Stimulated activated CD8-positive, alpha-beta memory T cell treated with anti-CD3 and anti-CD28 coated beads, Interleukin-15, amount 100 ng/mL, for 1 hour (primary cell): ENCODE data around the gene PPM1A.

Experiments used
- DNase-seq: peaks from one replicate; pipeline ENCODE4 v3.0.0-alpha.2; 2020; ENCODE audit warnings: low read depth

Gene PPM1A

DNA sequence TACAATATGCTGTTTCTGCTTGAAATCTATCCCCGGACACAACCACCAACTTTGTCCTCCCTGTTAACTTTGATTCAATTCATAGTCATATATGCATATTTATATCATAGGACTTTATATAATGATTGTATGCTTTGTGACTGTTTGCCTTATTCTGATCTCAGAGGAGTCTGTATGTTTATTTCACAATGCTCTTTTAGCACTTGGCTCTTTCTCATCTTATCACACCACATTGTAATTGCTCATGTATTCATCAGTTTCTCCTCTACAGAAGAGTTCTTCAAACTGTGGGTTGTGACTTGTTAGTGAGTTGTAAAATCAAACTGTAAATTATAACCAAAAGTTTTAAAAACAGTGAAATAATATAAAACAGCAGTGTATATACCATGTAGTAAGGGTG lies 21.7 kb upstream of the PPM1A start:
- no peak for DNase-seq

DNA sequence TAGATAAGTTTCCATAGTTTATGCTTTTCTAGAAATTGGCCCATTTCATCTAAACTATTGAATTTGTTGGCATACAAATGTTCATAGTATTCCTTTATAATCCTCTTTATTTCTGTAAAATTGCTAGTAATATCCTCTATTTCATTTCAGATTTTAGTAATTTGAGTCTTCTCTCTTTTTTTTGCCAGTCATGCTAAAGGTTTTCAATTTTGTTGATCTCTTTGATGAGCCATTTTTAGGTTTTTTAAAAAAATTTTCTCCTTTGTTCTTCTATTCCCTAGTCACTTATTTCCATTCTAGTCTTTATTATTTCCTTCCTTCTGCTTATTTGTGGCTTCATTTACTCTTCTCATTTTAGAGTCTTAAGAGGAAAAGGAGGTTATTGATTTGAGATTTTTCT lies 19.4 kb upstream of the PPM1A start:
- no peak for DNase-seq

DNA sequence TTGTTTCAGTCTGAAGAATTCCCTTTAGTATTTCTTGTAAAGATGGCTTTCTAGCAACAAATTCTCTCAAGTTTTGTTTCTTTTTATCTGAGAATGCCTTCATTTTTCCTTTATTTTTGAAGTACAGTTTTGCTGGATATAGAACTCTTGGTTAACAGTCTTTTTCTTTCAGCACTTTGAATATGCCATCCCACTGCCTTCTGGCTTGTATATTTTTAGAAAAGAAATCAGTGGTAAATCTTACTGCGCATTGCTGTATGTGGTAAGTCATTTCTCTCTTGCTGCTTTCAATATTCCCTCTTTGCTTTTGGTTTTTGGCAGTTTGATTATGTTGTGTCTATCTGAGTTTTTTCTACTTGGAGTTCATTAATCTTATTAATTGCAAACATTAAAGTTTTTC lies 16.8 kb upstream of the PPM1A start:
- no peak for DNase-seq

DNA sequence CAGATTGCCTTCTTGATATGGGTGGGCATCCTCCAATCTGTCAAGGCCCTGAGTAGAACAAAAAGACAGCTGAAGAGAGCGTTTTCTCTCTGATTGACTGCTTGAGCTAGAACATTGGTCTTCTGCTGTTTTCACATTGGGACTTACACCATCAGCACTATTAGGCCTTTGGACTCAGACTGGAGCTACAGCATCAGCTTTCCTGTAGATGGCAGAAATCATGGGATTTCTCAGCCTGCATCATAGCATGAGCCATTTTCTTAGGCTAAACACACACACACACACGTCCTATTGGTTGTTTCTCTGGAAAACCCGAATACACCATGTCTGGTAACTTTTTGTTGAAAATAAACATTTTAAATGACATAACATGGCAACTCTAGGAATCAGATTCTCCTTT lies 15.8 kb upstream of the PPM1A start:
- DNase-seq = no peak

DNA sequence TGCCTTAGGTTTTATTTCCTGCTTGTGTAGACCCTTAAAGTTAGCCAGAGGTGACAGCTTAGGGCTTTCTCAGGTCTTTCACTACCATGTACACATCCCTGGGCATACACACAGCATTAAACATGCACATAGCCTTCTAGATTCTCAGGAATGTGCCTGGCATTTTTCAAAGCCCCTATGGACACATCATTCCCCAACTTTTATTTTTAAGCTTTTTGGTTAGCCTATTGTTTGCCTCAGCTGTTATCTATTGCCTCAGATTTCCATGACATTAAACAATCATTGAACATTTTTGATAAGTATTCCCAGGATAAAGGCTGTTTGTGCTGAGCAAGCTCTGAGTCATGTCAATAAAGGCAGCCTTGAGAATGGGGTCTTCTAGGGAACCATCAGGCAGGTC lies 15.1 kb upstream of the PPM1A start:
- DNase-seq = no peak

DNA sequence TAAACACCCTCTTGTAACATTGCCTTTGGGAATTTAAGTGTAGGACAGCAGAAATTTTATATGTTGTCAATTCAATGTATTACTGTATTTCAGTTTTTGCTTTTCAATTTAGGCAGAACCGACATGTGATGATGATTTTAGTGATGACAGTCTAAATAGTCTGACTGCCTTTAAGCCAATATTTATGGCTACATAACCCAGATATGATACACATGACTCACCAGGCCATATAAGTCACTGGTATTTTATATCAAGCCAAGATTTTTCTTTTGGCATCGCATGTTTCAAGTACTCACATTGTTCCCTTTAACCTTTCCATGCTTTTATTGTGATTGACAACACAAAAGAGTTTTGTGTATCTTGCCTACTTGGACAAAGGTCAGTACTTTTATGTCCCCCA lies 13.6 kb upstream of the PPM1A start:
- DNase-seq = no peak

DNA sequence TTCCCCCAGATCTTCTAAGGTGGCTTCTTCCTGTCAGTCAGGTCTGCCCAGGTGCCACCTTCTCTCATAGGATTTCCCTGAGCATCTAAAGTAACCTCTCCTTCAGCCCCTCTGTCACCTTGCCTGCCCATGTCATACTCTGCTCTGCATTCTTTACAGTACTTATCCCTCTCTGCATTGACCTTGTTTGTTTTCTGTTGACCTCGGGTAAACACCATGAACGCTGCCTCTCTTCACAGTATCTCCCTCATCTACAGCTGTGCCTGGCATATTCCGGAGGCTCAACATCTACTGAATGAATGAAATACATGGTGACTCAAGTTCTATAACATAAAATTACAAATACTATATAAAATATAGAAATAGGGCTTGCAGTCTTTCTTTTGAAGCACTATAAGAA lies 10.1 kb upstream of the PPM1A start:
- DNase-seq = no peak

DNA sequence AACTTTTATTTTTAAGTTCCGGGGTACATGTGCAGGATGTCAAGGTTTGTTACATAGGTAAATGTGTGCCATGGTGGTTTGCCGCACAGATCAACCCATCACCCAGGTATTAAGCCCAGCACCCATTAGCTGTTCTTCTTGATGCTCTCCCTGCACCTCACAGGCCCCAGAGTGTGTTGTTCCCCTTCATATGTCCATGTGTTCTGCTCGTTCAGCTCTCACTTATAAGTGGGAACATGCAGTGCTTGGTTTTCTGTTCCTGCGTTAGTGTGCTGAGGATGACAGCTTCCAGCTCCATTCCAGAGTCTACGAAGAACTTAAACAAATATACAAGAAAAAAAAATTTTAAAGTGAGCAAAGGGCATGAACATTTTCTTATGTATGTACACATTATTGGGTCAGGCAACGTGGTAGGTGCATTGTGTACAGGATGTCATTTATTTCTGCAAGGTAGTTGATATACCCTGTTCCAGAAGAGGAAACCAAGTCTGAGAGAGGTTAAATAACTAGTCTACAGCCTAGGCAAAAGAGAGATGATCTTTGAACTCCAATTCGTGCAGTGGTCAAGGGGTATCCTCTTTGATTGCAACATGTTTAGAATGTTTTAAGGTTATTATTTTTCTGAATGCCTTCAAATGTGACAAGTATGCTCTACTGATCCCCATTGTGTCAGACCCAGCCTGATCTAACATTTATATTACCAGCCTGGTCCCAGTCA lies 8.7 kb upstream of the PPM1A start:
- DNase-seq = no peak

DNA sequence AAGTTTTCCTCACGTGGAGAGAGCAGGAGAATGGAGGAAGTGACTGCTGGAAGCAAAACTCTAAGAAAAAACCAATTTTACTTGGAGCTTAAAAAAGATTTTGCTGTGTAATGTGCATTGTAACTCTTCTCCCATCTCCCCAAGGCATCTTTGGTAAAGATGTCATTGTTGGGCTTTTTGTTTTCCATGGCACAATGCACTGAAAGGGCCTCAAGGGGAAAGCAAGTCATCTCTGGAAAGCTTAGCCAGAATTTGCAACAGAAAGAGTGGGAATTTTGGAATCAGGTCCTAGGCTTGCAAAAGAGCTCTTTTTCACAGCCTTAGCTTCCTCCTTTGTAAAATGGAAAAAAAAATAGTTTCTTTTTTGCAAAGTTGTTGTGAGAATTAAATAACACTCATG lies 7.9 kb upstream of the PPM1A start:
- no peak for DNase-seq

DNA sequence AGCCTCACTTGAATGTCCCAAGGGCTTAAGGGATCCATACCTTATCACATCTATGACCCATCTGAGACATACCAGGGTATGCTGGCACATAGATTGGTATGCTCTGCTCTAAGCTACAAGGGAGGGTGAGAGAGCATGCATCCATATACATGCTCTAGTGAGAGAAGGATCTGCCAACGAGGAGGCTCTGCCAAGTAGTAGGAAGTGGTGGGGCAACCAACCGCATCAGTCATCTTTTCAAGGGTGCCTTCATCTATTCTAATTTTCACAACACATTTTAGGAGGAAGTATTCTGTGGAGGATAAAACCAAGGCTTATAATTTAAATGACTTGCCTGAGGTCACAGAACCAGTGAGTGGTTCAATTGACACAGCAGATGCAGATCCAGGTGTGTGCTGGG lies 6.6 kb upstream of the PPM1A start:
- no peak for DNase-seq

DNA sequence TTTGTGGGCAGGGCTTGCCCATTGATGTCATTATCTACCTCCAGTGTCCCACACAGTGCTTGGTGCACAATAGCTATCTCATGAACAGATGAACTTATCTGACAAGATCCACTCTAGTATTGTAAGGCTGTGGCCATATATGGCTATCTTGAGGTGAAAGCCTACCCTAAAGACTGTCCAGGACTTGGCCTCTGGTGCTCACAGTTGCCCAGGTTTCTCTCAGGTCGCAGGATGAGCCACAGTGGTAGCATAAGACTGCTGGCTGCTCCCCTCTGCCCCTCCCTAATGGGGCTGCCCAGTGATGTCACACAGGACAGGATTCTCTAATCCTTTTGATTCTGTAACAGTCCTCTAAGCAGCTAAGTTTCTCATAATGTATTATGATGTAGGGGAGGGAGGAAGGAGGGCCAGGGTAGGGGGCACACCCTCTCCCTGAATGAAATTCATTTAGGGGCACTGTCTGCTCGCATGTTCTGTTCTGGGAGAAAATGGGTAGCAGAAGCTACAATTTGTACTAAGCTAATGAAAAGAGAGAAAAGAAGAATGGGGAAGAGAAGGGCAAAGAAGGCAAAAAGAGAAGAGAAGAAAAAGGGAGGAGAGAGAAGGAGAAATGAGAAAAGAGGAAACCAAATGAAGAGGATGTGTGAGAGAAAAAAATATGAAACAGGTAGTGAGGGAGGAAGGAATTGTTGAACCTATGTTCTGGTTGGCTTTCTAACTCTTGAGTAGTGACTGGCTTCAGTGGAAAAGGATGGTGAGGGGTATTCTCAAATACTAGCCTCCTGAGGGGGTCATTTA lies 3.4 kb upstream of the PPM1A start:
- no peak for DNase-seq

DNA sequence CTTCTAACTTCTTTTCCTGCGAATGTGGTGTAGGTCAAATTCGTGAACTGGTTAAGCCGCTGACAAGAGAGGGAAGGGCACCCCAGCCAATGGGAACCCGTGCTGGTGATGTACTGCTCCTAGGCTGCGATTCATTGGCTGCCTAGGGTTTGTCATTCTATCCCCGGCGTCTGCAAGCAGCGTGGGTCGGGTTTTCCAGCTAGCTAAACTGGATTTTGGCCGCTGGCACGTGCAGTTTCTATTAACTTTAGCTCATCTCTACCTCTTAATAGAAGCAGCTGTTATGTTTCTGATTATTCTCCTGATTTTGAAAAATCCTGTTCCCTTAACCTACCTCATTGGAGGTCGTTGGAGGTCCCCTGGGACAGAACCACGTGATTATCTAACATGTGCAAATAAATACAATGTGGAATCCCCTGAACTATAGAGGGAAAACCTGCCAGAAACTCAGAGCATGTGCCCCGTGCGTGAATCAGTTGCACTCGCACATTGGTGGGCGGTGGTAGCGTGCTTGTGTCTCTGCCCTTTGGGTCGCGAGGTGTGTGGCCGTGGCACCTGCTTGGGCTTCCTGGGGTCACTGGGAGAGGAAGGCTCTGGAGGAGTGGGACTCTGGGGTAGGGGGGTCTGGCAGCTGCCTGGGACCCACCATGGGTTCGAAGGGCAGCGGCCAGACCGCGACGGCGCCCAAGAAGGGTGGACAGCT lies 876 bp upstream of the PPM1A start:
- peak; percentile 49 for DNase-seq

DNA sequence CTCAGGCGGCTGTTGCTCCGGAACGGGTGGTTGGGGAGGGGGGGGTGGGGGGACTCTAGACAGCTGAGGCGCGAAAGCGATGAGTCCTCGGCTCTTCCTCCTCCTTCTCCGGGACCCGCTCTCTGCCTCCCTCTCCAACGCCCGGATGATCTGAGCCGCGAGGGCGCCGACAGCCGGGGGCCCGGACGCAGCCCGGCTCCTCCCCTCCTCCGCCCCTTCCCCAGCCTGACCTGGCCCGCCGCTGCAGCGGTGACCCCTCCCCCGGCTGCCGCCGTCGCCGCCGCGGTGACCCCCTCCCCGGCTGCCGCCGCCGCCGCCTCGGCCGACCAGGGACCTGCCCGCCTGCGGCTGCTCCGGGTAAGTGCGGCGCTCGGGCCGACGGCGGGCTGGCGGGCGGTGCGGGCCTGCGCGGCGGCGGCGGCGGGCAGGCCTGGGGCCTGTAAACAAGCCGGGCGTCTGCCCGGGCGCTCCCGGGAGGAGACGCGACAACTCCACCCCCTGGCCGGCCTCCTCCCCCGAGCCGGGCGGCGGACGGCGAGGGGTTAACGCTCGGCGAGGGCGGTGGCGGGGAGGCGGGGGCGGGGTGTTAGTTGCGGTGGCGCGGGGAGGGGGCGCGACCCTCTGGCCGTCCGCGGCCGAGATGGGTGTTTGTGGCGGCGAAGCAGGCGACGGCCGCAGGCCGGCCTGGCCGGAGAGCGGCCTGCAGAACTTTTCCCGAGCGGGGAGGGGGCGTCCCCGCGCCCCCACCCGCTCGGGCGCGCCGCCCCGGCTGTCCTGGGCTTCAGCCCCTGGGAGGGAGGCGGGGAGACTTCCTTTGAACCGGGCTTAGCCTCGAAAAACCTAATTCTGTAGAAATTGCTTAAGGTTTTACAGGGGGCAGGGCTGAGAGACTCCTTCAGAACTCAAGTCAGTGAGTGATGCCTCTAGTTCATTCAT lies 568 bp downstream of the PPM1A start:
- peak; percentile 18 for DNase-seq

DNA sequence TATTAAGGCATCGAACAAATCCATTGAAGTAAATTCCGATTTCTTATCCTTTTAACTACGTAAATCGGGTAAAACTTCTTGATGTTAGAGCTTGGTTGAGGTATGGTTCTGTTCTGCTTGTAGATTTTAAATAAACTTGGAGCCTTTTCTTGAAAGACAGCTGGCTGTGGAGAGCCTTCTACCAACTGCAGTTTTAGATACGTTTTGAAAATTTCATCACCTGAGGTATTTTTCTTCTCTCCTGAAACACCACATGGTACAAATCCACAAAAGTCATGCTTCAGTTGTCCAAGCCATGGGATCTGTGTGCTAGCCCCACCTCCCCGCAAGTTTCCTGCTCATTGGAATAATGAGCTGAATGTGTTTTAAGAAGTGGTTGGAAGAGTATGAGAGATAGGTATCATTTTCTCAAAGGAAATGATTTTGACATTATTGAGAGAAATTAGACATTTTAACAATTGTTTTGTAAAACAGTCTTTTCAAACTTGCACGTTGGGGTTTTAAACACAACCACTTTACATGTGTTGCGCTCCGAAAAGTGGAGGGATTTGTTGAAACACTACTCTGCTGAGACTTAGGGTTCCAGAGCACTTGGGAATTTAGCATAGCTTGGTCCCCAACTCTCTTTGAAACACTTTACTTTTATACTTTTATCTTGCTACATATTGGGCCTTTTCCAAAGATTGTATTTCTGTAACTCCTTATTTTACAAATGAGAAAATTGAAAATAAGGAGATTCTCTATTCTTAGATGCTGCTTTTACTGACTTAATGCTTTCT lies 1.4 kb downstream of the PPM1A start:
- DNase-seq = no peak

DNA sequence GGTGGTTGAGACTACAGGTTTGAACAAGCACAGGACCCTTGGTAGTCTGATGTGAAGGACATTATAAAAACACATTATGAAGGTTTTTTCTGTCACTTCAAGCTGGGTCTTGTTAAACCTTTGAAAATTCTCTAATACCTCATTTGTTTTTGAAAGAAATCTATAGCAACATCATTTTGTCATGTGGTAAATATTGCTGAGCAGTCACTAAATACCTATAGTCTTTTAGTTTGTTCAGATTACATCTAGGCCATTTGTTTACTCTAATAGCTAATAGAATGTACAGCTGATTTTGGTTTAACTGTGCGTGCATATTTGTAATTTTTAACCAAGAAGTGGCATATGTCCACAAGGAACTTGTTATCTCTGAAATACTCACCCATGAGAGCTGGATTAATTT lies 2.9 kb downstream of the PPM1A start:
- no peak for DNase-seq

DNA sequence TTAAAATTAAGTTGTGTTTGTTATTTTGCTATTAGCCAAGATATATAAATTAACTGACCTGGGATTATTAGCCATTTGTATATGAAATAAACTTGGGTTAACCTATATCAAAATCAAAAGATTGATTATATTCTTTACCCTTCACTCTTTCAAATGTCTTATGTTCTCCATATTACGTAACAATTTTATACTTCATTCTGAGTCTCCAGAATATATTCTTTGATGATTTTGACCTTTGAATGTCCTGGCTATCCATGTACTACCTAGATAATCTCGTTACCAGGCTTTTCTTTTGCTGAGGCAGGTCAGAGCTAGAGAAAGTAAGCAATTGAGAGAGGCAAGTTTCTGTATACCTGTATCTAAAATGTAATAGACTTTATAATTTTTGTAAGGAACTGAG lies 3.6 kb downstream of the PPM1A start:
- DNase-seq = no peak

DNA sequence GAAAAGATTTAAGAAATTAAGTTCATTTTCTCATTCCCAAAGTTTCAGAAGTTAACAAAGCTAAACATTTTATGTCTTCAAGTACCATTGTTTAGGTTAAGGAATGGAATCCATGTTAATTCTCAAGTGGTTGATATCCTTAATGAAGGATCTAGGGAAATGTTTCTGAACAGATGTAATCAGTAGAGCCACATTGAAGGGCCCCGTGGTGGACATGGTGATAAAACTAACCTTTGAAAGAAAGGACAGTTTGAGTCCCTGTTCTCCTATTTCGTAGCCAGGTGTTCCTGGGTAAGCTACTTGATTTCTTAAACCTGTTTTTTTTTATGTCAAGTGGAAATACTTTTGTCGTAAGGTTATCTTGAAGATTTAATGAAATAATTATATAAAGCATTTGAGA lies 4.6 kb downstream of the PPM1A start:
- DNase-seq = no peak

DNA sequence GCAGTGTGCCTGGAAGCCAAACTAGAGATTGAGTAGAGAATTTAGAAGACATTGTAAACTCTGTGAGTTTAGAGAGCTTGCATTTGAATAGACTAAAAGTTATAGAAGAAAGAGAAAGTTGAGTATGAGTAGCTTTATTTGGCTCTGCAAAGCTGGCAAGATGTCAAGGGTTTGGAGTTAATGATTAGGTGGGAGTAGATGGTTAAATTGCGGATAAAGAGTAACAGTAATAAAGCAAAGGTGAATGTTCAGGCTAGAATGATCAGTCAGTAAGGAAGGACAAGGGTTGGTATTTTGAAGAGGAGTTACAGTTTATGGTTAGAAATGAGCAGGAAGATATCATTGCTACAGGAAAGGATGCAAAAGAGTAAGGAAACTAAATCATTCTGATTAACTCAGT lies 5.2 kb downstream of the PPM1A start:
- DNase-seq = no peak

DNA sequence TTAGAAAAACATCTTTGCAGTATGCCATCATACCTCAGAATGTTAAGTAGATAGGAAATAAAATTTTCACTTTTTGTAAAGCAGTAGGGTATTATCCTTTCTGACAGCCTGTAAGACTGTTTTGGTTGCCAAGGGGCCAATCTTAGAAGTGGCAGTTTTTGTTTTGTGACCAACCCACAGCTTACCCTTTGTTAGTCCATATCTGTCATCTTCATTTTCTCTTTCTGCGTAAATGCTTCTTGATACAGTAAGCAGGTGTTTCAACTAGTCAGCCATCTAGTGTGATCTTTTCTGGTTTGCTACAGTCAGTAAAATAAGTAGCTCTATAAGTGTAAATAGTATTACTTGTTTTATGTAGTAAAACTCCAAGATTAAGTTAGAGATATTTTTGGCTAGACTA lies 8.8 kb downstream of the PPM1A start:
- DNase-seq = no peak

DNA sequence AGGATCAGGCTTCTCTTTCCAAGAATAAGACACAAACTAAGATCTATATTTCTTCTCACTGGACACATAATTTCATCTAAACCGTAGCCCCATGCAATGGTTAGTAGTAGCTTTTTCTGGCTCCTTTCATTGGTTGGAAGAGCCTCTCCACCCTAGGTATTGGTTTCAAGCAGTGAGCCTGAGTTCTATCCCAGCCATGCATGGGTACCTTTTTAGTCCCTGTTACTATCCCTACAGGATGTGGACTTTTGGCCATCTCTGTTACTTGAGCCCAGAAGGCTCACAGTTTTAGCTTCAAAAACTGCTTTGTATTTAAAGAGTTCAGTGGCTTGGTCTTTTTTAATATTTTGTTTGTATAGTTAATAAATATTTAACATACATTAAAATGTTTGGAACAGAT lies 16.1 kb downstream of the PPM1A start:
- no peak for DNase-seq
